22Rv1 (cell line): Measurements from ENCODE around the gene MOB3B.

Experiments
- CTCF ChIP-seq: fragments of 450-650 bp; IDR thresholded peaks from 2 replicates; pipeline ENCODE4 v1.5.1; 2017; ENCODE audit warnings: mild to moderate bottlenecking
- ZFX ChIP-seq: fragments of 450-650 bp; IDR thresholded peaks from 2 replicates; pipeline ENCODE4 v1.6.1; 2017; ENCODE audit warnings: antibody characterized with exemption, borderline replicate concordance

GRCh38 chr9:27293996-27294395 lies 235.6 kb downstream of the MOB3B start:
- TF ChIP-seq CTCF (no peak), ZFX (no peak)
